GM21447 (cell line): ENCODE data around the gene SNX25.
A peak's percentile ranks its signal among the peaks of the same experiment; 100 is the strongest.

ENCODE experiments used
- ATAC-seq: cut with Tn5 transposase; IDR thresholded peaks from one replicate; pipeline ENCODE4 v1.9.1; 2021; ENCODE audit not compliant: unreplicated experiment

The SNX25 gene

GRCh38 chr4:185259719-185260118 is 50.3 kb downstream of the SNX25 start:
- ATAC-seq, result no peak

- no peak for ATAC-seq
Measured at GRCh38 chr4:185261946-185262345, 52.5 kb downstream of the SNX25 start.

- ATAC-seq, result peak; percentile 67
Measured at GRCh38 chr4:185263419-185263818, 54.0 kb downstream of the SNX25 start.

GRCh38 chr4:185265942-185266341 is 56.5 kb downstream of the SNX25 start:
- ATAC-seq, result peak; percentile 76

- no peak for ATAC-seq
Measured at GRCh38 chr4:185269286-185269685, 59.9 kb downstream of the SNX25 start.

- no peak for ATAC-seq
Measured at GRCh38 chr4:185270037-185270436, 60.6 kb downstream of the SNX25 start.

- no peak for ATAC-seq
Measured at GRCh38 chr4:185270885-185271284, 61.5 kb downstream of the SNX25 start.

- no peak for ATAC-seq
Measured at GRCh38 chr4:185272245-185272644, 62.8 kb downstream of the SNX25 start.

GRCh38 chr4:185275501-185275900 is 66.1 kb downstream of the SNX25 start:
- no peak for ATAC-seq

GRCh38 chr4:185276036-185276435 is 66.6 kb downstream of the SNX25 start:
- no peak for ATAC-seq

GRCh38 chr4:185278716-185279115 is 69.3 kb downstream of the SNX25 start:
- no peak for ATAC-seq

- ATAC-seq, result no peak
Measured at GRCh38 chr4:185280608-185281007, 71.2 kb downstream of the SNX25 start.

- no peak for ATAC-seq
Measured at GRCh38 chr4:185282968-185283367, 73.6 kb downstream of the SNX25 start.

- ATAC-seq, result no peak
Measured at GRCh38 chr4:185283723-185284122, 74.3 kb downstream of the SNX25 start.

- ATAC-seq, result no peak
Measured at GRCh38 chr4:185285632-185286393, 76.4 kb downstream of the SNX25 start.

- ATAC-seq, result no peak
Measured at GRCh38 chr4:185286571-185286970, 77.2 kb downstream of the SNX25 start.

GRCh38 chr4:185287031-185287430 is 77.6 kb downstream of the SNX25 start:
- ATAC-seq, result no peak

GRCh38 chr4:185290018-185290607 is 80.7 kb downstream of the SNX25 start:
- ATAC-seq, result no peak

GRCh38 chr4:185290656-185291055 is 81.3 kb downstream of the SNX25 start:
- ATAC-seq, result no peak

GRCh38 chr4:185293202-185293601 is 83.8 kb downstream of the SNX25 start:
- ATAC-seq, result no peak

- no peak for ATAC-seq
Measured at GRCh38 chr4:185296665-185297460, 87.5 kb downstream of the SNX25 start.
